Fibroblast of lung (primary cell): Measurements from ENCODE around the gene SURF4.

ENCODE experiments used
- EZH2 ChIP-seq: IDR thresholded peaks from 2 replicates; pipeline ENCODE4 v1.5.1; 2012; ENCODE audit warnings: low read length, control low read depth, mild to moderate bottlenecking; ENCODE audit errors: missing control alignments
- TF ChIP-seq, protein P1 (sequence below), 2 donors: IDR thresholded peaks in 1 of 2; conservative IDR thresholded peaks in 1 of 2; 1 replicate in 1 of 2; 2 replicates in 1 of 2; pipeline ENCODE4 v1.5.1; 2011 to 2012; ENCODE audit warnings: low read length in 2 of 2, control low read depth in 1 of 2, inconsistent platforms in 1 of 2, low read depth in 1 of 2, mild to moderate bottlenecking in 1 of 2

DNA sequence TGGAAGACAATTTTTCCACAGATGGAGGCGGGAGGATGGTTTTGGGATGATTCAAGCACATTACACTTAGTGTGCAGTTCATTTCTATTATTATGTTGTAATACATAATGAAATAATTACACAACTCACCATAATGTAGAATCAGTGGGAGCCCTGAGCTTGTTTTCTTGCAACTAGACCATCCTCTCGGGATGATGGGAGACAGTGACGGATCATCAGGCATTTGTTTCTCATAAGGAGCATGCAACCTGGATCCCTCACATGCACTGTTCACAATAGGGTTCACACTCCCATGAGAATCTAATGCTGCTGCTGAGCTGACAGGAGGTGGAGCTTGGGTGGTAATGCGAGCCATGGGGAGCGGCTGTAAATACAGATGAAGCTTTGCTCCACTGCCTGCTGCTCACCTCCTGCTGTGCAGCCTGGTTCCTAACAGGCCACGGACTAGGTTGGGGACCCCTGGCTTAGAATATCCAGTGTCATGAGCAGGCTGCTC, 1.9 kb upstream of the SURF4 start:
- TF ChIP-seq, protein P1, sequence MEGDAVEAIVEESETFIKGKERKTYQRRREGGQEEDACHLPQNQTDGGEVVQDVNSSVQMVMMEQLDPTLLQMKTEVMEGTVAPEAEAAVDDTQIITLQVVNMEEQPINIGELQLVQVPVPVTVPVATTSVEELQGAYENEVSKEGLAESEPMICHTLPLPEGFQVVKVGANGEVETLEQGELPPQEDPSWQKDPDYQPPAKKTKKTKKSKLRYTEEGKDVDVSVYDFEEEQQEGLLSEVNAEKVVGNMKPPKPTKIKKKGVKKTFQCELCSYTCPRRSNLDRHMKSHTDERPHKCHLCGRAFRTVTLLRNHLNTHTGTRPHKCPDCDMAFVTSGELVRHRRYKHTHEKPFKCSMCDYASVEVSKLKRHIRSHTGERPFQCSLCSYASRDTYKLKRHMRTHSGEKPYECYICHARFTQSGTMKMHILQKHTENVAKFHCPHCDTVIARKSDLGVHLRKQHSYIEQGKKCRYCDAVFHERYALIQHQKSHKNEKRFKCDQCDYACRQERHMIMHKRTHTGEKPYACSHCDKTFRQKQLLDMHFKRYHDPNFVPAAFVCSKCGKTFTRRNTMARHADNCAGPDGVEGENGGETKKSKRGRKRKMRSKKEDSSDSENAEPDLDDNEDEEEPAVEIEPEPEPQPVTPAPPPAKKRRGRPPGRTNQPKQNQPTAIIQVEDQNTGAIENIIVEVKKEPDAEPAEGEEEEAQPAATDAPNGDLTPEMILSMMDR (conservative IDR thresholded peaks at IDR 0.05 in 1 of 2, IDR thresholded peaks at IDR 0.05 in 1 of 2; ENCODE audit: low read depth in 1 of 2, low read length in 2 of 2): no peak
- no peak for TF ChIP-seq EZH2
